ENCODE data around the gene TMEM14A.
A peak's percentile ranks its signal among the peaks of the same experiment; 100 is the strongest.

The TMEM14A gene

DNA sequence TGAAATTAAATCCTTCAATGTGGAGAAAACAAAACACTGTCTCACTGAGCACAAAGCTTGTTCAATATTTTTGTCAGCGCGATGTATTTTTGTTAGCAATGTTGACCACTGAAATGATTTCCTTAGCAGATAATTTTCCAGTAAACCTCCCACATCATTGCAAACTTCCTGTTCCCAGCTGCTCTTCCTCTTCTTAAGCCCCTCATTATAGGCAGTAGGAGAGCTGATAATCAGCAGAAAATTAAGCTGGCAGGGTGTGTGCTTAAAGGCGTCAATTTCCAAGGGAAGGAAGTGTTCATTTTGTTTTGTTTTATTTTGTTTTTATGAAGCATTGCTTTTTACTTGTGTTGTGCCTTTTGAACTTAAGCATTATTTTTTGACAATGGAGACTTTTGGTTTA, 29.1 kb upstream of the TMEM14A start:
- DNase-seq = no peak
- H3K27me3 Mint-ChIP-seq (ENCODE audit: low read depth, poor library complexity) = peaks cover 7% of the 10 kb centered on the region
- peaks cover 5% of the 10 kb centered on the region for H3K9me3 Mint-ChIP-seq
- H3K4me1 Mint-ChIP-seq = peaks cover 37% of the 10 kb centered on the region
- H3K4me3 Mint-ChIP-seq = no peak overlapping the region
- H3K27ac Mint-ChIP-seq = no peak overlapping the region
- TF ChIP-seq, protein P1, sequence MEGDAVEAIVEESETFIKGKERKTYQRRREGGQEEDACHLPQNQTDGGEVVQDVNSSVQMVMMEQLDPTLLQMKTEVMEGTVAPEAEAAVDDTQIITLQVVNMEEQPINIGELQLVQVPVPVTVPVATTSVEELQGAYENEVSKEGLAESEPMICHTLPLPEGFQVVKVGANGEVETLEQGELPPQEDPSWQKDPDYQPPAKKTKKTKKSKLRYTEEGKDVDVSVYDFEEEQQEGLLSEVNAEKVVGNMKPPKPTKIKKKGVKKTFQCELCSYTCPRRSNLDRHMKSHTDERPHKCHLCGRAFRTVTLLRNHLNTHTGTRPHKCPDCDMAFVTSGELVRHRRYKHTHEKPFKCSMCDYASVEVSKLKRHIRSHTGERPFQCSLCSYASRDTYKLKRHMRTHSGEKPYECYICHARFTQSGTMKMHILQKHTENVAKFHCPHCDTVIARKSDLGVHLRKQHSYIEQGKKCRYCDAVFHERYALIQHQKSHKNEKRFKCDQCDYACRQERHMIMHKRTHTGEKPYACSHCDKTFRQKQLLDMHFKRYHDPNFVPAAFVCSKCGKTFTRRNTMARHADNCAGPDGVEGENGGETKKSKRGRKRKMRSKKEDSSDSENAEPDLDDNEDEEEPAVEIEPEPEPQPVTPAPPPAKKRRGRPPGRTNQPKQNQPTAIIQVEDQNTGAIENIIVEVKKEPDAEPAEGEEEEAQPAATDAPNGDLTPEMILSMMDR (IDR thresholded peaks at IDR 0.05) = no peak
- H3K36me3 Mint-ChIP-seq (ENCODE audit: low read depth) = no peaks in the 10 kb centered on the region

DNA sequence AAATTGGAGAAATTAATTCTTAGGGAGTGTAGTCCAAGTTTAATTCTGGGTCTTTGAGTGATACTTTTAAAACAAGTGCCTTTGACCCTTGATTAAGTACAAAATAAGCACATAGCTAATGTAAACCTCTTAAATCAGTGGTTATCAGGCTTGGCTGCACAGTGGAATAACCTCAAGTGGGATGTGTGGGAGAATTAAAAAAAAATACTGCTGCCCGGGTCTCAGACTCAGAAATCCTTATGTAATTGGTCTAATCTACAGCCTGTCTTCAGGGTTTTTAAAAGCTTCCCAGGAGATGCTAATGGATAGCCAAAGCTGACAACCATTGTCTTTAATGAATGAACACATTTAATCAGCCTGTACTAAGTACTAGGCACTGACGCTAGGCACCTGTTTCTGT, 28.5 kb upstream of the TMEM14A start:
- no peaks in the 10 kb centered on the region for H3K36me3 Mint-ChIP-seq (ENCODE audit: low read depth)
- peaks cover 5% of the 10 kb centered on the region for H3K9me3 Mint-ChIP-seq
- H3K27ac Mint-ChIP-seq = no peak overlapping the region
- H3K4me1 Mint-ChIP-seq = peaks cover 42% of the 10 kb centered on the region
- TF ChIP-seq, protein P1 (IDR thresholded peaks at IDR 0.05) = no peak
- H3K27me3 Mint-ChIP-seq (ENCODE audit: low read depth, poor library complexity) = peaks cover 7% of the 10 kb centered on the region
- no peak for DNase-seq
- H3K4me3 Mint-ChIP-seq = no peak overlapping the region

DNA sequence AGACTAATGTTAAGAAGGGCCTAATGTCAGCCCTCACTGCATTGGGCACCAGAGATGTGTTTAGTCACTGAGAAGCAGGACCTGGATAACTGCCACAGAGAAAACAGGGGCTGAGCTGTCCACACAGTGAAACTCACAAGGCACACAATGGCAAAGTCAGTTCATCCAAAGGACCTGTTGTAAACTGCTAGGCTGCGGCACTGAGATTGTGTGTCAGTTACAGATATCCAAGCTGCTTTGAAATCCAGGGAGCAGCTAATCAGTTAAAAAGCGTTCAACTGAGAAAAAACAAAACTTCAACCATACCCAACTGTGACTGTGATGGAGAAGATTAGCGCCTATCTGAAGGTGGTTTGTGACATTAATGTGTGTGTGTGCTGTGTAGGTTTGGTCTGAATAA, 27.8 kb upstream of the TMEM14A start:
- Mint-ChIP-seq H3K27ac (peak overlapping the region; percentile 39), H3K27me3 (ENCODE audit: low read depth, poor library complexity) (peaks cover 7% of the 10 kb centered on the region), H3K9me3 (peaks cover 5% of the 10 kb centered on the region), H3K4me1 (peaks cover 47% of the 10 kb centered on the region), H3K4me3 (no peak overlapping the region), H3K36me3 (ENCODE audit: low read depth) (no peaks in the 10 kb centered on the region)
- DNase-seq = no peak
- TF ChIP-seq, protein P1 (IDR thresholded peaks at IDR 0.05) = no peak

DNA sequence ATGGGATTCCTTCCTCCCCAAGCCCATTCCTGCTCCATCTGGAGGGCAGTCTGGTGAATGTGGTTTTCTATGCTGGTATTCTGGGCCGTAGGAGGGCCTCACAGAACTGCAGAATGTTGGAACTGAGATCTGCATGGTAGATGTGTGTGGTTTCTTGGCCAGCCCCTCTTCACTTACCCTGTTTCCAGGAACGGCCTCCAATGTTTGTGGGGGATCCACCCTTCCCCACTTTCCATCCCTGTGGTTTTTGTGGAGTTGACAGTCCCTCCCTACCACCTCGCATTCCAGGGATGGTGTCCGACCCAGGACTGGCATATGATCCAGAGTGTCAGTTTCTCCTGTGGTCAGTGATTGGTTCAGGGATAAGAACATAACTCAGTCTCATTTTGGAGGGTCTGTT, 26.7 kb upstream of the TMEM14A start:
- H3K9me3 Mint-ChIP-seq = peaks cover 5% of the 10 kb centered on the region

DNA sequence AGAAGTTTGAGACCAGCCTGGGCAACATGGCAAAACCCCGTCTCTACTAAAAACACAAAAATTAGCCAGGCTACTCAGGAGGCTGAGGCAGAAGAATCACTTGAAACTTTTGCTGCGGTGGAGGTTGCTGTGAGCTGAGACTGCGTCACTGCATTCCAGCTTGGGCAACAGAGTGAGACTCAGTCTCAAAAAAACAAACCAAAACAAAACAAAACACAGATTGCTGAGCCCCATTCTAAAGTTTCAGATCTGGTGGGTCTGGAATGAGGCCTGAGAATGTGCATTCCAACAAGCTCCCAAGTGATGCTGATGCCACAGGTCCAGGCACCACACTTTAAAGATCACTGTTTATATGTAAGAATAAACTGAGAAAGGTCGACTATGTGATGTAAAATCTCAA, 24.9 kb upstream of the TMEM14A start:
- peaks cover 4% of the 10 kb centered on the region for H3K27me3 Mint-ChIP-seq (ENCODE audit: low read depth, poor library complexity)
- H3K36me3 Mint-ChIP-seq (ENCODE audit: low read depth) = no peaks in the 10 kb centered on the region
- TF ChIP-seq, protein P1 (IDR thresholded peaks at IDR 0.05) = no peak
- no peak overlapping the region for H3K27ac Mint-ChIP-seq
- DNase-seq = no peak
- peaks cover 5% of the 10 kb centered on the region for H3K9me3 Mint-ChIP-seq
- H3K4me1 Mint-ChIP-seq = peaks cover 59% of the 10 kb centered on the region
- no peak overlapping the region for H3K4me3 Mint-ChIP-seq

More for the DNA sequence above, 26.7 kb upstream of the TMEM14A start:
- no peak for DNase-seq
- Mint-ChIP-seq H3K27me3 (ENCODE audit: low read depth, poor library complexity) (peaks cover 7% of the 10 kb centered on the region), H3K4me3 (no peak overlapping the region), H3K36me3 (ENCODE audit: low read depth) (no peaks in the 10 kb centered on the region), H3K27ac (no peak overlapping the region), H3K4me1 (peaks cover 58% of the 10 kb centered on the region)
- TF ChIP-seq, protein P1 (IDR thresholded peaks at IDR 0.05) = no peak

DNA sequence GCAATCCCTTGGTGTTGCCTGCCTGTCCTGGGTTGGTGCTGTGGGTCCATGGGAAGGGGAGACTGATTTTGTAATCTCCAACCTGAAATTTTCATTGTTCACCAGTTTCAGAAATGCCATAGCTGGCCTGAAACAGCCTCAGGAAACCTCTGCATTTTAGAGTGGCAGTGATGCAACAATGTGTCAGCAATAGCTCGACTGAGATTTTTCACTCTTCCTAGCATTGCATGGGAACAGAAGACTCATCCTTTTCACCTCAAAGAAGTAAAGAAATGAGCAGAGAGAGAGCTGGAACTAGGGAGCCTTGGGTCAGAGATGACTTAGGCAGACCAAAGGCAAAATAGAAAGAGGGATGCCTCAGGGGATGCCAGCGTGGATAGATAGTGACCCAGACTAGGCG, 23.7 kb upstream of the TMEM14A start:
- H3K27ac Mint-ChIP-seq = no peak overlapping the region
- peaks cover 4% of the 10 kb centered on the region for H3K27me3 Mint-ChIP-seq (ENCODE audit: low read depth, poor library complexity)
- no peak overlapping the region for H3K4me3 Mint-ChIP-seq
- H3K36me3 Mint-ChIP-seq (ENCODE audit: low read depth) = no peaks in the 10 kb centered on the region
- TF ChIP-seq, protein P1 (IDR thresholded peaks at IDR 0.05) = no peak
- peaks cover 5% of the 10 kb centered on the region for H3K9me3 Mint-ChIP-seq
- no peak for DNase-seq
- H3K4me1 Mint-ChIP-seq = peaks cover 52% of the 10 kb centered on the region

All from nephron progenitor cell (in vitro differentiated cells).